Lower leg skin (tissue), 4 donors: Measurements from ENCODE around the gene THSD7B. TPM values are rescaled to one million over a fixed set of nuclear protein-coding genes. Genes with fewer than 3 reads are reported as not detected.

ENCODE experiments used
- DNase-seq, 2 donors: peaks; one replicate each; pipeline ENCODE4 v3.0.0-alpha.2; 2019; ENCODE audit warnings: low spot score in 2 of 2
- H3K4me3 ChIP-seq: fragments of 200-600 bp; sonication (generic); 2 replicates; pipeline ENCODE4 v1.5.1; 2017; ENCODE audit warnings: mild to moderate bottlenecking, low read depth; ENCODE audit not compliant: poor library complexity, severe bottlenecking
- CTCF ChIP-seq, 3 donors: fragments of 450-650 bp; IDR thresholded peaks; one replicate each; pipeline ENCODE4 v1.5.1; 2016; ENCODE audit warnings: antibody characterized with exemption in 3 of 3, mild to moderate bottlenecking in 3 of 3, moderate library complexity in 2 of 3
- POLR2A ChIP-seq, 2 donors: fragments of 450-650 bp; IDR thresholded peaks; one replicate each; pipeline ENCODE4 v1.6.1; 2016 to 2017; ENCODE audit warnings: antibody characterized with exemption in 2 of 2, mild to moderate bottlenecking in 1 of 2, moderate library complexity in 1 of 2
- WGBS, 2 donors: methylation state at CpG; one replicate each; pipeline ENCODE4 v1.1.5; 2018; 5-methylcytosine and 5-hydroxymethylcytosine counted together
- intact Hi-C: fragments of 100-400 bp; cut with DNase I; formaldehyde crosslinking; loops from one replicate; pipeline ENCODE4 v1.15.0; 2023; ENCODE audit warnings: low total_unique reads
- total RNA-seq, 4 donors: library from RNA; depleted of rRNA; stranded (reverse); fragments of >200 nt; gene quantifications; one replicate each; pipeline ENCODE4 v1.1.0, GENCODE V29; 2016

Gene THSD7B
- total RNA-seq, 4 donors from 2014 or later: not detected

DNA sequence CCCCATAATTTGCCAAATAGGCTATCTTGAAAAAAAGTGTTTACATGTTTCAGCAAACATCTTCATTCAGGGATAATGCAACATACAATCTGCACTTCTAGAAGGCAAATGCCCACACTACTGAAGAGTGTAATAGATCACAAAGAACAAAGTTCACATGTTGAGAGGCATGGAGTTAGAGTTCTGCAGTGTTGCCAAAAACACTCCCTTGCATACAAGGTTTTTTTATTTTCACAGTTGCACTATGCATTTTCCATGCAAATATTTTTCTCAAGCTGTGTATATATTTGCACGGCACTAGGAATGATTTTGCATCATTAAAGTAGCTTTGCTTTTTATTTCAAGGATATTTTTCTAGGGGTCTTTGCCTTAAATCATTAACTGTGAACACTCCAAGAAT lies 409.9 kb downstream of the THSD7B start:
- 78 to 82% methylated on average over 1 of the region's 1 CpG for WGBS, 2 donors
- intact Hi-C loops: no loop called here
- no peak overlapping the region for H3K4me3 ChIP-seq
- no peak for DNase-seq
- TF ChIP-seq POLR2A (IDR thresholded peaks at IDR 0.05) (no peak), CTCF (IDR thresholded peaks at IDR 0.05) (no peak)

GRCh38 chr2:137178951-137179377 lies 413.6 kb downstream of the THSD7B start:
- WGBS, 2 donors: 53 to 60% methylated on average over 2 of the region's 2 CpGs
- intact Hi-C loops: no loop called here
- H3K4me3 ChIP-seq: no peak overlapping the region
- DNase-seq: no peak
- no peak for TF ChIP-seq POLR2A (IDR thresholded peaks at IDR 0.05)
- TF ChIP-seq CTCF (IDR thresholded peaks at IDR 0.05): no peak

DNA sequence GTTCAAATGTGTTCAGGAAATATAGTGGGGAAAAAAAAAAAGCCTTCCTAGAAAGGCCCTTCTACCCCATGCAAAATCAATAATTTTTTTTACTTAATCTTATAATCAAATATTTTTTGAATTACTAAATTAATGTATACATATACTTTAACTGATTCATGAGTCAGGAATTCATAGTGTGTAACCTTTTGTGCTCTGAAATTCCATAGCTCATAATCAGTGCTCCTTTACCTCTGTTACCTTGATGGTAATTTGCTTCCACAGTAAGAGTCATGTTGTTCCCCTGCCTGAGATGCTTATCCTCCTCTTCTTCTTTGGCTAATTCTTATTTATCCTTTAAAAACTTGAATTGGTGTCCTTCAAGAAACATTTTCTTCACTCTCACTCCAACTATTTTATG lies 414.2 kb downstream of the THSD7B start:
- intact Hi-C loops: no loop called here
- DNase-seq: no peak
- TF ChIP-seq CTCF (IDR thresholded peaks at IDR 0.05): no peak
- no peak for TF ChIP-seq POLR2A (IDR thresholded peaks at IDR 0.05)
- H3K4me3 ChIP-seq: no peak overlapping the region

DNA sequence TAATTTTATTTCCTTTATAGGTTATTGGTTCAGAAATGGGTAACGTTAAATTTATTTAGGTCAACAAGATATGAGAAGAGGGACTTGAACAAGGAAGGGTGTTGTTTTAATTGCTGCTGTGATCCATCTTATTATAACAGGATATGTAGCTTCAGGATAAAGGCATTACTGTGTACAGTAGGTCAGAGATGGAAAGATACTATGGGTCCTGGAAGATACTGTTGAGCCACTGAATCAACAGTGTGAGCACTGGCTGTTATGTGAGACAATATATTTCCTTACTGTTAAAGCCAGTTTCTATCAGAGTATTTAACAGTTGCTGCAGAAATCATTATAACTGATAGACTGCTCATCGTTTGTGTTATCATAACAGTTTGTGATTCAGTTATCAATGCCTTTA lies 414.7 kb downstream of the THSD7B start:
- H3K4me3 ChIP-seq: no peak overlapping the region
- no peak for DNase-seq
- intact Hi-C loops: no loop called here
- TF ChIP-seq POLR2A (IDR thresholded peaks at IDR 0.05) (no peak), CTCF (IDR thresholded peaks at IDR 0.05) (no peak)
- 83 to 87% methylated on average over 2 of the region's 2 CpGs for WGBS, 2 donors

DNA sequence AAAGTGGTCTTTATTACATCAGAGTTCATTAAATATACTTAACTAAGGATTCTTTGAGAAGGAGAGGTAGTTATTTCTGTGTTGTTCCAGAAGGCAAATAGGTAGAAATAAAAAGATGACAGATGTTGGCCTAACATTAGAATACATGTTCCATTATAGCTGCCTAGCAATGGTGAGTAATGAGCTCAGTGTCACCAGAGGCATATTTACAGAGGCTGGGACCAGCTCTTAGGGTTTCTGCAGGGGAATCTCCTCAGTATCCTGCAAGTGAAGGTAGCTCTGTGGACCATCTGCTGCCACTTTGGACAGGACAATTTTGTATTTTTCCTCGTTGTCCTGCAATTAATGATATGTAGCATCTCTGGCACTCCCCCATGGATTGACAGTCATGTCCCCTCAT lies 416.0 kb downstream of the THSD7B start:
- 81 to 95% methylated on average over 1 of the region's 1 CpG for WGBS, 2 donors
- no peak overlapping the region for H3K4me3 ChIP-seq
- intact Hi-C loops: no loop called here
- no peak for DNase-seq
- TF ChIP-seq POLR2A (IDR thresholded peaks at IDR 0.05) (no peak), CTCF (IDR thresholded peaks at IDR 0.05) (no peak)

GRCh38 chr2:137182071-137182470 lies 416.7 kb downstream of the THSD7B start:
- DNase-seq: no peak
- intact Hi-C loops: no loop called here
- WGBS, 2 donors: 52 to 69% methylated on average over 3 of the region's 3 CpGs
- no peak overlapping the region for H3K4me3 ChIP-seq
- TF ChIP-seq POLR2A (IDR thresholded peaks at IDR 0.05): no peak
- no peak for TF ChIP-seq CTCF (IDR thresholded peaks at IDR 0.05)
